22Rv1 (cell line): ENCODE data around the gene DUSP28.

Experiments used
- ZFX ChIP-seq: fragments of 450-650 bp; IDR thresholded peaks from 2 replicates; pipeline ENCODE4 v1.6.1; 2017; ENCODE audit warnings: antibody characterized with exemption, borderline replicate concordance
- TF ChIP-seq, protein P1 (sequence below): fragments of 450-650 bp; IDR thresholded peaks from 2 replicates; pipeline ENCODE4 v1.5.1; 2017; ENCODE audit warnings: mild to moderate bottlenecking

- TF ChIP-seq, protein P1, sequence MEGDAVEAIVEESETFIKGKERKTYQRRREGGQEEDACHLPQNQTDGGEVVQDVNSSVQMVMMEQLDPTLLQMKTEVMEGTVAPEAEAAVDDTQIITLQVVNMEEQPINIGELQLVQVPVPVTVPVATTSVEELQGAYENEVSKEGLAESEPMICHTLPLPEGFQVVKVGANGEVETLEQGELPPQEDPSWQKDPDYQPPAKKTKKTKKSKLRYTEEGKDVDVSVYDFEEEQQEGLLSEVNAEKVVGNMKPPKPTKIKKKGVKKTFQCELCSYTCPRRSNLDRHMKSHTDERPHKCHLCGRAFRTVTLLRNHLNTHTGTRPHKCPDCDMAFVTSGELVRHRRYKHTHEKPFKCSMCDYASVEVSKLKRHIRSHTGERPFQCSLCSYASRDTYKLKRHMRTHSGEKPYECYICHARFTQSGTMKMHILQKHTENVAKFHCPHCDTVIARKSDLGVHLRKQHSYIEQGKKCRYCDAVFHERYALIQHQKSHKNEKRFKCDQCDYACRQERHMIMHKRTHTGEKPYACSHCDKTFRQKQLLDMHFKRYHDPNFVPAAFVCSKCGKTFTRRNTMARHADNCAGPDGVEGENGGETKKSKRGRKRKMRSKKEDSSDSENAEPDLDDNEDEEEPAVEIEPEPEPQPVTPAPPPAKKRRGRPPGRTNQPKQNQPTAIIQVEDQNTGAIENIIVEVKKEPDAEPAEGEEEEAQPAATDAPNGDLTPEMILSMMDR = no peak
- TF ChIP-seq ZFX = no peak
Observed at GRCh38 chr2:240512666-240513535, 47.3 kb upstream of the DUSP28 start.
